ENCODE measurements around the gene GNAI2.
"Not testable (repeated sequence)": the region's sequence is repeated elsewhere in the genome, so short reads cannot be mapped to it uniquely, and the experiment has no call there.

DNA sequence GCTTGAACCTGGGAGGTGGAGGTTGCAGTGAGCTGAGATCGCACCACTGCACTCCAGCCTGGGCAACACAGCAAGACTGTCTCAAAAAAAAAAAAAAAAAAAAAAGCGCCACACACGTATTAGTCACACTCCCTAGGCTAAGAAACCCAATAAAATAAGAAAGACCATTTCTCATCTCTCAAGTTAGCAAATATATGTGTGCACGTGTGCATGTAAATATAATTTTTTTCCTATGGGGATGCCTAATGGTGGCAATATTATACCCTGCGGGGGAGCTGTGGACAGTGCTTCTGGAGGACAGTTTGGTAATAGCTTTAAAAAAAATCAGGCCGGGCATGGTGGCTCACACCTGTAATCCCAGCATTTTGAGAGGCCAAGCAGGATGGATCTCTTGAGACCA lies 48.1 kb downstream of the GNAI2 start:
- TF ChIP-seq POLR2A (IDR thresholded peaks at IDR 0.05; ENCODE audit: low read depth, low read length); POLR2AphosphoS5 (IDR thresholded peaks at IDR 0.05; ENCODE audit: low read depth, low read length); SPI1 (IDR thresholded peaks at IDR 0.05; ENCODE audit: low read depth, low read length); PAX5 (IDR thresholded peaks at IDR 0.05; ENCODE audit: insufficient read depth, low read length, severe bottlenecking); TAF1 (IDR thresholded peaks at IDR 0.05; ENCODE audit: low read depth, low read length); POU2F2 (IDR thresholded peaks at IDR 0.05; ENCODE audit: low read depth, low read length): not testable (repeated sequence)

All from GM12891 (cell line).